RWPE1 (cell line): ENCODE results near the gene PSTPIP1.

ENCODE experiments used
- CTCF ChIA-PET: fragments of 350-600 bp; sonication (Branson Sonifier 250); formaldehyde crosslinking; extraction: SDS; loops from one replicate; lab custom pipeline; 2021; lab: Yijun Ruan, JAX
- POLR2A ChIA-PET: fragments of 400-600 bp; formaldehyde crosslinking; extraction: SDS; loops from one replicate; lab custom pipeline; 2020; ENCODE audit warnings: antibody characterized with exemption; ENCODE audit not compliant: low non-redundant PET; lab: Yijun Ruan, JAX
- DNase-seq: peaks from one replicate; pipeline ENCODE4 v3.0.0; 2012; ENCODE audit warnings: low spot score
- H3K27ac ChIP-seq: fragments of 450-650 bp; 2 replicates; pipeline ENCODE4 v1.5.1; 2017
- TF ChIP-seq, protein P1 (sequence below): fragments of 450-650 bp; conservative IDR thresholded peaks from 2 replicates; pipeline ENCODE4 v1.5.1; 2017; ENCODE audit warnings: low read depth, mild to moderate bottlenecking

PSTPIP1 gene

DNA sequence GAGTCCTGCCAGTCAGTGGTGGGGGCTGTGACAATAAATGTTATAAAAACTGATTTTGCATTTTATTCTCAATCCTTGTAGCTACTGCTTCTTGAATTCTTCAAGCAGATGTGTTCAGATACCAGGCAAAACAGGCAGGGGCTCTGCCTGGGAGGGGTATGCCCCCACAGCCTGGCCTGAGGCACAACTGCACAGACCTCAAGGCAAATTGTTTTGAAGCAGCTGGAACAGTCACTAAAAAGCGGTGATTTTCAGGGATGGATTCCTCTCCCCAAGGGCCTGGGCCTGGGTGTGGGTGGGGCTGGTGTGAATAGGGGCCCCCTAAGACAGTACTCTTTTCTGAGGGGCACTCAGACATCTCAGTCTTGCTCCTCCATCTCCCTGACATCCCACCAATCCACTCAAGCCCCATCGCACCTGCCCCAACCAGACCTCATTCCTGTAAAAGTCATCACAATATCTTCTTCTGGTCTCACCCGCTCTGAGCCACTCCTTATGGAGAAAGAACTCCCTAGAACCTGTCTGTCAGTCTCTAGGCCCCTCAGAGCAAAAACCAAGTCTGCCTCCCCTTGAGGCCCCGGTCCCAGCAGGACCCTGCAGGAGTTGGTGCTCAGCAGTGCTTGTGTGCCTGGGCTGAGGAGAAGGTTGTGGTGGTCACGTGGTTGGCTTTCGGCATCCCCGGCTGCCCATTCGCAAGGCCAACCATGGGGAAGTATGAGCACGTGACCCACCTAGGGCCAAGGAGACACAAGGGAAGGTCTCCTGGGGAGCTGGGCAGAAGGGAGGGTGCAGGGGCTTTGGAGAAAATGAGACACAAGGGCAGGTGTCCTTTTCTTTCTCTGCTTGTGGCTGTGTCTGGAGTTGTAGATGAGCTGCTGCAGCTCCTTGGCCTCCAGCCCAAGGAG is 2.9 kb upstream of the PSTPIP1 start:
- TF ChIP-seq, protein P1, sequence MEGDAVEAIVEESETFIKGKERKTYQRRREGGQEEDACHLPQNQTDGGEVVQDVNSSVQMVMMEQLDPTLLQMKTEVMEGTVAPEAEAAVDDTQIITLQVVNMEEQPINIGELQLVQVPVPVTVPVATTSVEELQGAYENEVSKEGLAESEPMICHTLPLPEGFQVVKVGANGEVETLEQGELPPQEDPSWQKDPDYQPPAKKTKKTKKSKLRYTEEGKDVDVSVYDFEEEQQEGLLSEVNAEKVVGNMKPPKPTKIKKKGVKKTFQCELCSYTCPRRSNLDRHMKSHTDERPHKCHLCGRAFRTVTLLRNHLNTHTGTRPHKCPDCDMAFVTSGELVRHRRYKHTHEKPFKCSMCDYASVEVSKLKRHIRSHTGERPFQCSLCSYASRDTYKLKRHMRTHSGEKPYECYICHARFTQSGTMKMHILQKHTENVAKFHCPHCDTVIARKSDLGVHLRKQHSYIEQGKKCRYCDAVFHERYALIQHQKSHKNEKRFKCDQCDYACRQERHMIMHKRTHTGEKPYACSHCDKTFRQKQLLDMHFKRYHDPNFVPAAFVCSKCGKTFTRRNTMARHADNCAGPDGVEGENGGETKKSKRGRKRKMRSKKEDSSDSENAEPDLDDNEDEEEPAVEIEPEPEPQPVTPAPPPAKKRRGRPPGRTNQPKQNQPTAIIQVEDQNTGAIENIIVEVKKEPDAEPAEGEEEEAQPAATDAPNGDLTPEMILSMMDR = no peak
- POLR2A ChIA-PET = no interaction called here
- CTCF ChIA-PET = interaction anchor here (0.6 kb wide), 1 partner anchor 67 kb away, joined by 3 read pairs; no protein-coding TSS in a partner anchor
- DNase-seq = no peak
- H3K27ac ChIP-seq = no peak overlapping the region

GRCh38 chr15:76993114-76993725 is 1.7 kb upstream of the PSTPIP1 start:
- TF ChIP-seq, protein P1 = no peak
- CTCF ChIA-PET = no interaction called here
- H3K27ac ChIP-seq = peak overlapping the region; percentile 67
- POLR2A ChIA-PET = no interaction called here
- DNase-seq = no peak

- POLR2A ChIA-PET = no interaction called here
- TF ChIP-seq, protein P1 = no peak
- CTCF ChIA-PET = no interaction called here
- peak; percentile 64 for DNase-seq
- H3K27ac ChIP-seq = peak overlapping the region; percentile 67
Observed at GRCh38 chr15:76994001-76994400, 925 bp upstream of the PSTPIP1 start.

GRCh38 chr15:76994496-76994895 is 430 bp upstream of the PSTPIP1 start:
- H3K27ac ChIP-seq = peak overlapping the region; percentile 67
- ChIA-PET POLR2A (no interaction called here), CTCF (no interaction called here)

DNA sequence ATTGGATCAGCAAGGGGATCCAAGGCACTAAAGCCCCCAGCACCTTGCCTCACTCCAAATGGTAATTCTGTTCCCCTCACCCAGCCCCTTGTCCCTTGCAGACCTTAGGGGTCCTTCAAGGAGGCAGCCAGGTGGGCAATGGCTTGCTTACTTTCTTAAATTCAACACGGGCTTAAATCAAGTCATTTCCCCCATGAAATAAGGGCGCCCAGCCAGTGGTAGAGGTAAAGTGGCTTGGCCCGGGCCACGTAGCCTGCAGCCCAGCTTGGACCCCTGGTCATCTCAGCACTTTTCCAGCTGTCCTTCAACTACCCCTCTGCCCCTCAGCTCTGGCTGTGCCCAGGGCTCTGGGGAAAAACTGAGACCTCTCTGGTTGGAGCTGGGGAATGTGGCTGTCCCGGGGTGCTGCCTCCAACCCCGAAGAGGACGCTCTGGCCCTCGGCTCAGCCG is 1.2 kb downstream of the PSTPIP1 start:
- no peak for DNase-seq
- ChIA-PET CTCF (no interaction called here), POLR2A (no interaction called here)
- H3K27ac ChIP-seq = peak overlapping the region; percentile 8
- TF ChIP-seq, protein P1 = no peak

More at GRCh38 chr15:76994496-76994895, 430 bp upstream of the PSTPIP1 start:
- DNase-seq = no peak
- TF ChIP-seq, protein P1 = no peak

GRCh38 chr15:76996526-76997401 is 1.8 kb downstream of the PSTPIP1 start:
- peak; percentile 63 for DNase-seq
- TF ChIP-seq, protein P1 = no peak
- ChIA-PET POLR2A (no interaction called here), CTCF (no interaction called here)
- peak overlapping the region; percentile 8 for H3K27ac ChIP-seq
